Cerebellar nuclear complex (tissue), 1 donor: ENCODE data around the gene PRKX.
"Not testable (repeated sequence)": the region's sequence is repeated elsewhere in the genome, so short reads cannot be mapped to it uniquely, and the experiment has no call there.

Experiments used
- DNase-seq, 2 experiments: peaks; one replicate each; lab custom pipeline; 2025; lab: John Stamatoyannopoulos, UW

Gene PRKX

GRCh38 chrX:3653111-3653510 lies 60.3 kb downstream of the PRKX start:
- DNase-seq = no peak

- DNase-seq = no peak
These were observed 62.2 kb downstream of the PRKX start for GRCh38 chrX:3651277-3651676.

- no peak for DNase-seq
These were observed 65.4 kb downstream of the PRKX start for GRCh38 chrX:3648084-3648483.

GRCh38 chrX:3639858-3640631 lies 73.4 kb downstream of the PRKX start:
- DNase-seq = not testable (repeated sequence)

- no peak for DNase-seq
These were observed 74.2 kb downstream of the PRKX start for GRCh38 chrX:3639236-3639635.

- DNase-seq = no peak
These were observed 75.1 kb downstream of the PRKX start for GRCh38 chrX:3638280-3638873.

GRCh38 chrX:3636803-3637202 lies 76.6 kb downstream of the PRKX start:
- DNase-seq = no peak

GRCh38 chrX:3631196-3631595 lies 82.3 kb downstream of the PRKX start:
- no peak for DNase-seq

- no peak for DNase-seq
These were observed 85.9 kb downstream of the PRKX start for GRCh38 chrX:3627594-3627993.

GRCh38 chrX:3621414-3621813 lies 92.0 kb downstream of the PRKX start:
- DNase-seq = no peak

- not testable (repeated sequence) for DNase-seq
These were observed 101.7 kb downstream of the PRKX start for GRCh38 chrX:3611744-3612143.

- DNase-seq = no peak
These were observed 103.6 kb downstream of the PRKX start for GRCh38 chrX:3609810-3610209.

GRCh38 chrX:3603026-3603661 lies 110.3 kb downstream of the PRKX start:
- DNase-seq = no peak

GRCh38 chrX:3599802-3600430 lies 113.5 kb downstream of the PRKX start:
- no peak for DNase-seq

- DNase-seq = no peak
These were observed 114.7 kb downstream of the PRKX start for GRCh38 chrX:3598709-3599108.

- no peak for DNase-seq
These were observed 115.3 kb downstream of the PRKX start for GRCh38 chrX:3598046-3598605.

- no peak for DNase-seq
These were observed 121.3 kb downstream of the PRKX start for GRCh38 chrX:3592184-3592583.

- no peak for DNase-seq
These were observed 124.0 kb downstream of the PRKX start for GRCh38 chrX:3589474-3589873.

GRCh38 chrX:3585719-3586118 lies 127.7 kb downstream of the PRKX start:
- no peak for DNase-seq

GRCh38 chrX:3584415-3584996 lies 128.9 kb downstream of the PRKX start:
- DNase-seq = no peak

- no peak for DNase-seq
These were observed 131.0 kb downstream of the PRKX start for GRCh38 chrX:3582451-3582850.

- no peak for DNase-seq
These were observed 131.8 kb downstream of the PRKX start for GRCh38 chrX:3581609-3582108.
